Neural progenitor cell (in vitro differentiated cells): ENCODE measurements around the gene TVP23B.
"Not testable (repeated sequence)": the region's sequence is repeated elsewhere in the genome, so short reads cannot be mapped to it uniquely, and the experiment has no call there.

Experiments used
- EZH2 ChIP-seq: fragments of 200-600 bp; sonication (generic); IDR thresholded peaks from 2 replicates; pipeline ENCODE4 v1.6.1; 2017; ENCODE audit warnings: antibody characterized with exemption, mild to moderate bottlenecking, moderate library complexity
- TF ChIP-seq, protein P1 (sequence below): fragments of 200-600 bp; sonication (generic); IDR thresholded peaks from 2 replicates; pipeline ENCODE4 v1.5.1; 2017; ENCODE audit warnings: antibody characterized with exemption, mild to moderate bottlenecking

DNA sequence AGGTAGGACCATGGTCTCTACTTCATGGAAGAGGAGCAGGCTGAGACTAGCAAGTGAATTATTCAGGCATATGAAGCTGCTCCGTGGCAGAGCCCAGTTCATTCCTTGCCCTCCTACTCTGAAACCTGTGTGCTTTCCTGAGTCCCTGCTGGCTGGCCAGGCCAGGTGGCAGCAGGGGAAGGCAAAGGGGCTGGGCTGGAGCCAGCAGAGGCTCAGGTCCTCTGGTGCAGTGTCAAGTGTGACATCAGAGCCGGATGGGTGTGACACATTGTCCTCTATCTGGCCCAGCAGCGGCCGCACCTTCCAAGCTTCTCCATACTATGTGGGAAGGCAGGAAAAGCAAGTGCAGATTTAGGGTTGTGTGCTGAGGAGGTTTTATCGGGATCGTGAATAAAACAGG is 39.8 kb upstream of the TVP23B start:
- TF ChIP-seq, protein P1, sequence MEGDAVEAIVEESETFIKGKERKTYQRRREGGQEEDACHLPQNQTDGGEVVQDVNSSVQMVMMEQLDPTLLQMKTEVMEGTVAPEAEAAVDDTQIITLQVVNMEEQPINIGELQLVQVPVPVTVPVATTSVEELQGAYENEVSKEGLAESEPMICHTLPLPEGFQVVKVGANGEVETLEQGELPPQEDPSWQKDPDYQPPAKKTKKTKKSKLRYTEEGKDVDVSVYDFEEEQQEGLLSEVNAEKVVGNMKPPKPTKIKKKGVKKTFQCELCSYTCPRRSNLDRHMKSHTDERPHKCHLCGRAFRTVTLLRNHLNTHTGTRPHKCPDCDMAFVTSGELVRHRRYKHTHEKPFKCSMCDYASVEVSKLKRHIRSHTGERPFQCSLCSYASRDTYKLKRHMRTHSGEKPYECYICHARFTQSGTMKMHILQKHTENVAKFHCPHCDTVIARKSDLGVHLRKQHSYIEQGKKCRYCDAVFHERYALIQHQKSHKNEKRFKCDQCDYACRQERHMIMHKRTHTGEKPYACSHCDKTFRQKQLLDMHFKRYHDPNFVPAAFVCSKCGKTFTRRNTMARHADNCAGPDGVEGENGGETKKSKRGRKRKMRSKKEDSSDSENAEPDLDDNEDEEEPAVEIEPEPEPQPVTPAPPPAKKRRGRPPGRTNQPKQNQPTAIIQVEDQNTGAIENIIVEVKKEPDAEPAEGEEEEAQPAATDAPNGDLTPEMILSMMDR: not testable (repeated sequence)
- TF ChIP-seq EZH2: not testable (repeated sequence)
